GM23338 (cell line): ENCODE results near the gene PTPRN2. TPM values are rescaled to one million over a fixed set of nuclear protein-coding genes. Genes with fewer than 3 reads are reported as not detected.

Experiments used
- ATAC-seq: fragments of 200-7000 bp; cut with Tn5 transposase; 3 replicates; pipeline ENCODE4 v1.9.1; 2020
- DNase-seq: peaks from one replicate; pipeline ENCODE4 v3.0.0-alpha.2; 2015; ENCODE audit warnings: low spot score
- H2AFZ ChIP-seq: fragments of 200-600 bp; sonication (generic); 2 replicates; pipeline ENCODE4 v1.8.0; 2016; ENCODE audit warnings: antibody characterized with exemption, mild to moderate bottlenecking, moderate library complexity
- H3F3A ChIP-seq: fragments of 200-600 bp; sonication (generic); replicated peaks from 2 replicates; pipeline ENCODE4 v1.8.0; 2017; ENCODE audit warnings: antibody characterized with exemption, mixed run types, low read depth
- H3K27ac ChIP-seq: fragments of 200-600 bp; sonication (generic); 2 replicates; pipeline ENCODE4 v1.6.1; 2016; ENCODE audit warnings: low read depth
- H3K27me3 ChIP-seq: fragments of 200-600 bp; sonication (generic); 2 replicates; pipeline ENCODE4 v1.8.0; 2016; ENCODE audit warnings: mild to moderate bottlenecking, mixed run types, moderate library complexity; ENCODE audit not compliant: insufficient read depth
- H3K36me3 ChIP-seq: fragments of 200-600 bp; sonication (generic); 2 replicates; pipeline ENCODE4 v1.8.0; 2016; ENCODE audit warnings: mild to moderate bottlenecking; ENCODE audit not compliant: insufficient read depth
- H3K4me1 ChIP-seq: fragments of 200-600 bp; sonication (generic); 2 replicates; pipeline ENCODE4 v1.8.0; 2016; ENCODE audit warnings: mild to moderate bottlenecking, moderate library complexity; ENCODE audit not compliant: insufficient read depth
- H3K4me2 ChIP-seq: fragments of 200-600 bp; sonication (generic); 2 replicates; pipeline ENCODE4 v1.7.1; 2017; ENCODE audit warnings: mixed run types
- H3K4me3 ChIP-seq: fragments of 200-600 bp; sonication (generic); 2 replicates; pipeline ENCODE4 v1.6.1; 2016; ENCODE audit warnings: mixed run types
- H3K79me2 ChIP-seq: fragments of 200-600 bp; sonication (generic); replicated peaks from 2 replicates; pipeline ENCODE4 v1.8.0; 2017; ENCODE audit warnings: mild to moderate bottlenecking; ENCODE audit not compliant: insufficient read depth
- H3K9me2 ChIP-seq: fragments of 200-600 bp; sonication (generic); 2 replicates; pipeline ENCODE4 v1.8.0; 2017; ENCODE audit not compliant: insufficient read depth
- H4K20me1 ChIP-seq: fragments of 200-600 bp; sonication (generic); replicated peaks from 2 replicates; pipeline ENCODE4 v1.8.0; 2017; ENCODE audit warnings: mild to moderate bottlenecking; ENCODE audit not compliant: insufficient read depth
- H3K27ac Mint-ChIP-seq: 2 replicates; pipeline ENCODE4 v1.8.0; 2020; ENCODE audit warnings: inconsistent platforms, mild to moderate bottlenecking, moderate library complexity, mixed read lengths
- H3K27me3 Mint-ChIP-seq: 3 replicates; pipeline ENCODE4 v1.8.0; 2022; ENCODE audit warnings: low read depth, mild to moderate bottlenecking, moderate library complexity, mixed read lengths, inconsistent platforms; ENCODE audit not compliant: insufficient read depth, poor library complexity
- H3K36me3 Mint-ChIP-seq: 3 replicates; pipeline ENCODE4 v1.8.0; 2021; ENCODE audit warnings: low read depth, mild to moderate bottlenecking, inconsistent platforms, moderate library complexity, mixed read lengths
- H3K4me1 Mint-ChIP-seq: 3 replicates; pipeline ENCODE4 v1.8.0; 2020; ENCODE audit warnings: mild to moderate bottlenecking, inconsistent platforms, mixed read lengths
- H3K4me3 Mint-ChIP-seq: 3 replicates; pipeline ENCODE4 v1.8.0; 2021; ENCODE audit warnings: moderate library complexity, mild to moderate bottlenecking, inconsistent platforms, mixed read lengths
- H3K9me3 Mint-ChIP-seq: 3 replicates; pipeline ENCODE4 v1.8.0; 2020; ENCODE audit warnings: moderate library complexity, mild to moderate bottlenecking, inconsistent platforms, mixed read lengths
- CREB1 ChIP-seq: fragments of 250-450 bp; sonication (Bioruptor Pico); IDR thresholded peaks from 2 replicates; pipeline ENCODE4 v1.5.0; 2020; ENCODE audit warnings: low read depth, mild to moderate bottlenecking, moderate library complexity
- EZH2 ChIP-seq: fragments of 200-600 bp; sonication (generic); IDR thresholded peaks from one replicate; pipeline ENCODE4 v1.8.0; 2017; ENCODE audit warnings: antibody characterized with exemption, mild to moderate bottlenecking, low read depth; ENCODE audit not compliant: unreplicated experiment
- EZH2phosphoT487 ChIP-seq: fragments of 200-600 bp; sonication (generic); IDR thresholded peaks from one replicate; pipeline ENCODE4 v1.8.1; 2018; ENCODE audit warnings: antibody characterized with exemption; ENCODE audit not compliant: unreplicated experiment
- ZNF462 ChIP-seq: fragments of 250-450 bp; sonication (Bioruptor Pico); IDR thresholded peaks from 2 replicates; pipeline ENCODE4 v1.5.0; 2020; ENCODE audit warnings: mild to moderate bottlenecking, moderate library complexity
- polyA plus RNA-seq: library from polyadenylated mRNA; unstranded; fragments of >200 nt; fragmentation: Nextera tagmentation; extraction: Ambion mirVana; gene quantifications from 2 replicates; pipeline ENCODE4 v1.2.1, GENCODE V29; 2016
- total RNA-seq: library from RNA; depleted of rRNA; stranded (reverse); fragments of >200 nt; shearing (Covaris generic); gene quantifications from 2 replicates; pipeline ENCODE4 v1.2.3, GENCODE V29; 2014

The PTPRN2 gene
- total and polyA plus RNA-seq, 2 experiments from 2014 or later: 0.87 to 4.0 TPM

DNA sequence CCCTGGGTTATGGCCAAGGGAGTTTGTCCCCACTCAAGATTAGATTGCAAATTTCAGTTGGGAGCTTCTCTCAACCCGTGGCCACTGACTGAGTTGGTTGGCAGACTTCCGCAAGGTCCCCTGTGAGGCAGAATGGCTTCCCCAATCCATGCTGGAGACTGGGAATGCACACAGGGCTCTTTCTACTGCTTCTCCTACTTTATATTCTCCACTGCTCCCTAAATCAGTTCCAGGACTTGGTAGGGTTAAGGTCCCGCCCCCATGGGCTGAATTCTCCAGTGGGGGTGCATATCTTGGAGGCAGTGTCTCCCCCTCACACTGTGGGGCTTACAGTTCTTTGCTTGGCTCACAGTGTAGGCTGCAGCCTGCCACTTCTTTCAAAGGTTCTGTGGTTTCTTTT is 404.2 kb downstream of the PTPRN2 start:
- ATAC-seq (no peak), DNase-seq (no peak)
- Histone ChIP-seq H3K79me2 (no peaks in the 10 kb centered on the region), H3K27ac (no peak overlapping the region), H3K9me2 (no peaks in the 10 kb centered on the region), H3K36me3 (peaks cover 9% of the 10 kb centered on the region), H3K27me3 (no peaks in the 10 kb centered on the region), H3F3A (no peaks in the 10 kb centered on the region), H2AFZ (no peak overlapping the region), H3K4me1 (no peaks in the 10 kb centered on the region), H3K4me3 (no peak overlapping the region), H4K20me1 (no peaks in the 10 kb centered on the region), H3K4me2 (no peak overlapping the region)
- Mint-ChIP-seq H3K27ac (no peak overlapping the region), H3K27me3 (peaks cover 3% of the 10 kb centered on the region), H3K36me3 (peaks cover 43% of the 10 kb centered on the region; the same call in 2 of the 3 replicates), H3K4me3 (no peak overlapping the region), H3K4me1 (no peaks in the 10 kb centered on the region), H3K9me3 (peaks cover 92% of the 10 kb centered on the region)
- TF ChIP-seq ZNF462 (CRISPR knock-in tag): no peak

- H3K4me1 ChIP-seq: no peaks in the 10 kb centered on the region
- H3K79me2 ChIP-seq: no peaks in the 10 kb centered on the region
- H3K9me2 ChIP-seq: no peaks in the 10 kb centered on the region
- no peak for ATAC-seq
- Mint-ChIP-seq H3K4me3 (no peak overlapping the region), H3K36me3 (peaks cover 61% of the 10 kb centered on the region), H3K9me3 (peaks cover 100% of the 10 kb centered on the region), H3K4me1 (no peaks in the 10 kb centered on the region), H3K27ac (no peak overlapping the region), H3K27me3 (no peaks in the 10 kb centered on the region)
- no peak overlapping the region for H3K4me2 ChIP-seq
- no peaks in the 10 kb centered on the region for H4K20me1 ChIP-seq
- no peak overlapping the region for H3K4me3 ChIP-seq
- H2AFZ ChIP-seq: no peak overlapping the region
- peaks cover 5% of the 10 kb centered on the region; the same call in 1 of the 2 replicates for H3K36me3 ChIP-seq
- no peaks in the 10 kb centered on the region for H3F3A ChIP-seq
- DNase-seq: no peak
- no peaks in the 10 kb centered on the region for H3K27me3 ChIP-seq
- TF ChIP-seq EZH2 (no peak), EZH2phosphoT487 (no peak), ZNF462 (CRISPR knock-in tag) (no peak), CREB1 (CRISPR knock-in tag) (no peak)
- H3K27ac ChIP-seq: no peak overlapping the region
Measured at GRCh38 chr7:158176561-158177173, 411.0 kb downstream of the PTPRN2 start.
